ENCODE data around the gene DLX3. TPM values are rescaled to one million over a fixed set of nuclear protein-coding genes. Genes with fewer than 3 reads are reported as not detected.

Gene DLX3
- polyA plus RNA-seq, 1 donor from 2014 or later: not detected

- no peaks in the 10 kb centered on the region for H4K20me1 ChIP-seq (ENCODE audit: insufficient read depth)
These were observed 27.2 kb downstream of the DLX3 start for GRCh38 chr17:49967621-49968404.

GRCh38 chr17:49967205-49967604, 27.8 kb downstream of the DLX3 start:
- Histone ChIP-seq H3K9ac (ENCODE audit: low read length) (no peak overlapping the region), H3K27ac (ENCODE audit: low read length) (no peak overlapping the region), H2AFZ (ENCODE audit: low read depth, low read length) (no peak overlapping the region), H3K4me2 (ENCODE audit: low read length) (no peak overlapping the region), H4K20me1 (ENCODE audit: insufficient read depth) (no peaks in the 10 kb centered on the region), H3K9me2 (ENCODE audit: insufficient read depth, low read length) (no peaks in the 10 kb centered on the region), H3K27me3 (ENCODE audit: insufficient read depth, low read depth, low read length) (peaks cover 100% of the 10 kb centered on the region), H3K36me3 (ENCODE audit: insufficient read depth, low read length) (no peaks in the 10 kb centered on the region), H3F3A (ENCODE audit: insufficient read depth, low read length, poor library complexity, severe bottlenecking) (no peaks in the 10 kb centered on the region), H3K4me3 (ENCODE audit: low read length) (no peak overlapping the region), H3K9me3 (ENCODE audit: low read length) (no peaks in the 10 kb centered on the region), H3K79me2 (replicated peaks; ENCODE audit: insufficient read depth, low read length) (no peaks in the 10 kb centered on the region)
- TF ChIP-seq RAD21 (conservative IDR thresholded peaks at IDR 0.05): no peak
- no peak for TF ChIP-seq EZH2 (IDR thresholded peaks at IDR 0.05; ENCODE audit: borderline replicate concordance, insufficient read depth, low read length, poor library complexity, severe bottlenecking)
- no peak for TF ChIP-seq TAF1 (IDR thresholded peaks at IDR 0.05; ENCODE audit: low read depth)
- no peak for TF ChIP-seq REST (IDR thresholded peaks at IDR 0.05; ENCODE audit: borderline replicate concordance)
- TF ChIP-seq POLR2AphosphoS5 (IDR thresholded peaks at IDR 0.05): no peak
- no peak for TF ChIP-seq SMC3 (conservative IDR thresholded peaks at IDR 0.05; ENCODE audit: poor library complexity)
- TF ChIP-seq MXI1 (conservative IDR thresholded peaks at IDR 0.05; ENCODE audit: poor library complexity, severe bottlenecking): no peak

More at GRCh38 chr17:49967621-49968404, 27.2 kb downstream of the DLX3 start:
- Histone ChIP-seq H3K36me3 (ENCODE audit: insufficient read depth, low read length) (no peaks in the 10 kb centered on the region), H3K79me2 (replicated peaks; ENCODE audit: insufficient read depth, low read length) (no peaks in the 10 kb centered on the region), H3K27ac (ENCODE audit: low read length) (no peak overlapping the region), H3K9me3 (ENCODE audit: low read length) (no peaks in the 10 kb centered on the region), H3K4me2 (ENCODE audit: low read length) (no peak overlapping the region), H3K9me2 (ENCODE audit: insufficient read depth, low read length) (no peaks in the 10 kb centered on the region), H3K27me3 (ENCODE audit: insufficient read depth, low read depth, low read length) (peaks cover 100% of the 10 kb centered on the region), H3K9ac (ENCODE audit: low read length) (no peak overlapping the region), H3K4me3 (ENCODE audit: low read length) (no peak overlapping the region), H3F3A (ENCODE audit: insufficient read depth, low read length, poor library complexity, severe bottlenecking) (no peaks in the 10 kb centered on the region), H2AFZ (ENCODE audit: low read depth, low read length) (no peak overlapping the region)
- no peak for TF ChIP-seq POLR2AphosphoS5 (IDR thresholded peaks at IDR 0.05)
- no peak for TF ChIP-seq EZH2 (IDR thresholded peaks at IDR 0.05; ENCODE audit: borderline replicate concordance, insufficient read depth, low read length, poor library complexity, severe bottlenecking)
- TF ChIP-seq REST (IDR thresholded peaks at IDR 0.05; ENCODE audit: borderline replicate concordance): no peak
- TF ChIP-seq TAF1 (IDR thresholded peaks at IDR 0.05; ENCODE audit: low read depth): no peak
- TF ChIP-seq EP300 (conservative IDR thresholded peaks at IDR 0.05; ENCODE audit: poor library complexity, severe bottlenecking): no peak
- TF ChIP-seq MXI1 (conservative IDR thresholded peaks at IDR 0.05; ENCODE audit: poor library complexity, severe bottlenecking): no peak
- TF ChIP-seq RAD21 (conservative IDR thresholded peaks at IDR 0.05): no peak
- no peak for TF ChIP-seq SMC3 (conservative IDR thresholded peaks at IDR 0.05; ENCODE audit: poor library complexity)
- no peak for TF ChIP-seq CTCF (IDR thresholded peaks at IDR 0.05; ENCODE audit: poor library complexity, severe bottlenecking)

Data from neural cell (in vitro differentiated cells).